HG03457 (cell line): ENCODE measurements around the gene SLC9C1.

ENCODE experiments used
- ATAC-seq: cut with Tn5 transposase; IDR thresholded peaks from one replicate; pipeline ENCODE4 v1.9.1; 2021; ENCODE audit warnings: moderate number of reproducible peaks; ENCODE audit not compliant: unreplicated experiment

The SLC9C1 gene

DNA sequence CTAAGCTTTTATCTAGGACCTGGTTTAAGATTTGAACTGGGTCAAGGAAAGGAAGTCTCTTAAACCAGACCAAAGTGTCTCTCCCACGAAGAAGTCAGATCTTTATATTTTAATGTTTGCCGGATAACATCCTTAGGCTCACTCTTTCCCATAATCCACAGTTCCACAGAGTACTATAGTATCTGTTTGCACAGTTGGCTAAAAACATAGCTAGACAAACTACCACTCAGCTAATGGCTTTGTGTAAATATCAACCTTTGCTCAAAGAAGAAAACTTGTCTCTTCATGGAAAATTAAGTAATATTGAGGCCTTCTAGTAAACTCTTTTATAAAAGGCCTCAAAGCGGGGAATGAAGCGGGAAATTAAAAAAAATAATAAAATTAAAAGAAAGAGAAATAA is 13.5 kb upstream of the SLC9C1 start:
- no peak for ATAC-seq

- no peak for ATAC-seq
Measured at GRCh38 chr3:112306825-112307224, 12.8 kb upstream of the SLC9C1 start.

- no peak for ATAC-seq
Measured at GRCh38 chr3:112304611-112305010, 10.6 kb upstream of the SLC9C1 start.

DNA sequence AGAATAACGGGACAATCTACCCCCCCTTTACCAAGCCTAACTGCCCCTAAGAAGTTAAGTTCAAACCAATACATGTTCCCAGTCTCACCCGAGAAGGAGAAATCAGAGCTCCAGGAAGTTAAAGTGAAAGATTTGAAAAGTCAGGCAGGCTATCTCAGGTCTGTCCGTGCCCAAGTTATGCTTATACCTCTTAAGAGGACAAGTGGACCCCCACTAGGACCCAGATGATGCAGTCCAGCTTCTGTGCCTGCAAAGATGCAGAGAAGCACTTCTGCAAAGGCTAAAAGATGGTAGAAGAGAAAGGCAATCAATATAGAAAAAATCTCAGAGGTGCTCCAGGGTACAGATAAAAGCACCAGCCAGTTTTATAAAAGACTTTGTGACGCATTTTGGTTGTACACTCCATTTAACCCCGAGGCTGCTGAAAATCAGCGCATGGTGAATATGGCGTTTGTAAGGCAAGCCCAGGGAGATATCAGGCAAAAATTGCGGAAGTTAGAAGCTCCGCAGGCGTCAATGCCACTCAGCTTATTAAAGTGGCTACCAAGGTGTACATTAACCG is 9.8 kb upstream of the SLC9C1 start:
- no peak for ATAC-seq

DNA sequence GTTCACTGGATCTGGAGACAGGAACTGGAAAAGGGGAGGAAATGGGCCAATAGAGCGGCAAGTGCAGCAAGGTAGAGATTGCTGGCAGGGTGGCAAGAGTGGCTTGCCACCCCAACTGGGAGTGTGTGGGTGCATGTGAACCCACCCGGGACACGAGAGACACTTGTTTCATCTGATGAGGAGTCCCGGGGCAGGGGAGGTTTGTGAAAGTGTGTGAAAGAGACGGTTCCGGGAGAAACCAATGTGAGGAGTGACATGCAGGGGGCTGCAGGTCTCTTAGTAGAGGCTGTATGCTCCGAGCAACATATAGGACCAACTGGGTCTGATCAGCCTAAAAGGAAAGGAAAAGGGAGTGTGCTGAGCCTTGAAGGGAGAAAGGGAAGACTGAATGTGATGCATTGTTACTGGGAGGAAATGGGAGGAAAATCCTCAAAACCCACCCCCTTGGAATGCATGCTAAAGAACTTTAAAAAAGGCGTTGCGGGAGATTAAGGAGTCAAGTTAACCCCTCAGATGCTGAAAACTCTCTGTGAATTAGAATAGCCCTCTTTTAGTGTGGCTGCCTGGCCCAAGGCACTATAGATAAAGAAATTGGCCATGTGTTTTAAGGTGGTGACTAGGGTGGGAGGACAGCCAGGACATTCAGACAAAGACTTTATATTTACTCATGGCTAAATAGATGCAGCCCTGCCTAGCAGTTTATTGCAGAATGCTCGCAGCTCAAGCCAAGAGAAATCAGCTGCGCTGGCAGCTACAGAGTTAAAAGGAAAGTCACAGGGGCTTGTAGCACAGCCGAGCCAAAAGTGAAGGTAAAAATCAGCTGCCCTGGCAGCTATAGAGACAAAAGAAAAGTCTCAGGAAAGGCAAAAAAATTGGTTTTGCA is 9.1 kb upstream of the SLC9C1 start:
- no peak for ATAC-seq

DNA sequence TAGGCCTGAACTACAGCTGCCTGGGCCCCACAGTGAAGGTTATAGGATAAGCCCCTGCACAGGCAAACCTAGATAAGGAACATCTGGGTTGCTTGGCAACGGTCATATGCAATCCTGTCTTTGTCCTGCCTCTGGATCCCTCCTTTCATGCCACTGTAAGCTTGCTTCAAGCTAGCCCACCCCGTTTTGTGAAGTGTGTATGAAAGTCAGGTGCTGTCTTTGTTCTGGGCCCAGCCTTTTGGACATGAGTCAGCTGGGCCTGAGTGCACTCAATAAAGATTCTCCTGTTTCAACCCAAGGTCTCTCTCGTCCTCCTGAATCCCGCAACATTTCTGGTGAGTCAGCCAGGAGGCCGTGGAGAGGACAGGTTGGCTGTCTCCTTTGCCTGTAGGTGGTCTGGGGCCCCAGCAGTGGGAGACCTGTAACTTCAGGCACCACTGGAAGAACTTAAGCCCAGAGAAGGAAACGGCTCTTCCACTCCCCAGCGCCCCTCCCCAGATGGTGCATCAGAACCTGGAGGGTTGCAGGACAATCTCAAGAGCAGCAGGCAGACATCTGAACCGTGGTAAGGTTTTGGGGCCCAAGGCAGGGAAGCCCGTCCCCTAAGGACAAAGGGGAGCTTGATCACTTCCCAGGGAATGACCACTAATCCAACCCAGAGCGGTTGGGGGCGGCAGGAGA is 8.3 kb upstream of the SLC9C1 start:
- no peak for ATAC-seq

- no peak for ATAC-seq
Measured at GRCh38 chr3:112298781-112299180, 4.8 kb upstream of the SLC9C1 start.

DNA sequence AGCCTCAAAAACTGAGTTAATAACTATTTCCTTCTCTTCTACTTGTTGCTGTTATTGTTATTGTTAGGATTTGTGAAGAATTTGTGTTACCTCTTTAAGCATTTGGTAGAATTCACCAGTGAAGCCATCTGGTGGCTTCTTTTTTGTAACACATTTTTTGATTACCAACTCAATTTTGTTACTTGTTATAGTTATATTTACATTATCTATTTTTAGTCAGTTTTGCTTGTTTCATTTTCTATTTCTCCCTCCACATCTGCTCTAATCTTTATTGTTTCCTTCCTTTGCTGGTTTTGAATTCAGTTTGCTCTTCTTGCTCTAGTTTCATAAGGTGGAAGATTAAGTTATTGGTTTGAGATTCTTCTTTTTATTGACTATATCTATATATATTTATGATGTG is 3.7 kb upstream of the SLC9C1 start:
- no peak for ATAC-seq

DNA sequence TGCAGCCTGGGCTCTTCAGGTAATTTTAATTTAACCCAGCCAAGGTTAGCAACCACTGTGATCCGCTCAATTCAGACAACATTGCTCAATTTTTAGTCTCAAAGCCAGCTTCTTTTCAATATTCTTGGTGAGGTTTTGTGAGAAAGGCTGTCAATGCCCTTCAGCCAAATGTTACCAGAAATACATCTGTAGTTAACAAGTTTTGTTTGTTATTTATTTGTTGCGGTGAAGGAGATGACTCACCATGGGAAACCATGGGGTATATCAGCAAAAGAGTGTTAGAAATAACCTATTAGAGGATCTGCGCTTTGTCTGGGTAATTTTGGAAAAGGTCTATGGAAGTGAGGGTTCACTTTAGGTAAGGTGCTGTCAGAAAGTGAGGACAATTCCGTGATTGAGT is 5.0 kb downstream of the SLC9C1 start:
- no peak for ATAC-seq

GRCh38 chr3:112280266-112280665 is 13.8 kb downstream of the SLC9C1 start:
- no peak for ATAC-seq

DNA sequence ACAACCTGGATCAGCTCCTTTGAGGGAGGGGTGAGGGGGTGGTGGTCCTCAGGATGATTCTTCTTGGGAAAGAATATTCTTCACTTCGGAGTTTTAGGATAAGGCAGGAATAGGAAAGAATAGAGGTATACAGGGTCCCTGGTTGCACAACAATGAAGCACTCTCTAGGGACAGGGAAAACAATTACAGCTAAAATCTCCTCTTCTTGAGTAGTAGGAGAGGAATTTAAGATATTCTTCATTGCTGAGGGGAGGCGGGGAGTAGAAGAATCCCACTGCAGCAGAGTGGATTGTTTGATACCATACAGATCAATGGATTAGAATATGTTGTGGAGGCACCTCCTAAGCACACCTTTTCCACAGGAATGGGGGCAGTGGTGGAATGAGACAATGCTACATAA is 20.5 kb downstream of the SLC9C1 start:
- no peak for ATAC-seq

GRCh38 chr3:112261742-112262141 is 32.3 kb downstream of the SLC9C1 start:
- ATAC-seq, result no peak

DNA sequence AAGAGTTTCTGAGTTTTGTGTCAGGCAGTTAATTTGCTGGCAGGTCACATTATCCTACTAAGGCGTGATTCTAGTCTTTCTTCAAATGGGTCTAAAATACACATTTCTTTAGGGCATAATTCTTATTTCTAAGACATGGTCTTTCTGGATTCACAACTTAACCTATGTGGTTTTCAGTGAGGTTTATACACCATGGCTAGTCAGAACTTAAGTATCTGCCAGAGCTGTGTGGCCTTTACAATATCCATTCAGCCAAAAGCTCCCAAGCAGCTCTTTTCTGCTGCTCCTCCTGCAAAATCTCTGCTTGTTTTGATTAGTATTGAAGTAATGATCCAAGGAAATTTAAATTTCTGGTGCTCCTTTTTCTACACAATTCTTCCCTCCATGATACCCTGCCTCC is 33.5 kb downstream of the SLC9C1 start:
- no peak for ATAC-seq

DNA sequence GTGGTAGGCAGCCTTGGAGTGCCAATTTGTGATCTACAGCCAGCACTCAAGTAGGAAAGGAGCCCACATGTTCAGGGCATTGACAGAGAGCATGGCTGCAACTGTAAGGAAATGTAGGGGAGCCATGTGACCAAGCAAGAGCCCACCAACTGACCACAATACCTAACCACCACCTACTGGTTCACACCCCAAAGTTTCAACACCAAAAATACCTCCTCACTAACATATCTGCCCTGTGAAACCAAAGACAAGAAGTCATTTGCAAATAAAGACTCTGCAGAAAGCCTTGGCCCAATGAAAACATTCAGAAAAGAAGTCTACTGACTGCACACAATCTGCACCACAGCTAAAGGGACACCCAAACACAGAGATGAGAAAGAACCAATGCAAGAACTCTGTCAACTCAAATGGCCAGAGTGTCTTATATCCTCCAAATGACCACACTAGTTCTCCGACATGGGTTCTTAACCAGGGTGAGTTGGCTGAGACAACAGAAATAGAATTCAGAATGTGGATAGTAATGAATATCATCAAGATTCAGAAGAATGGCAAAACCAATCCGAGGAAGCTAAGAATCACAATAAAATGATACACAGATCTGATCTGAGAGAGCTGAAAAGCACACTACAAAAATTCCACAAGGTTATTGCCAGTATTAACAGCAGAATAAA is 40.6 kb downstream of the SLC9C1 start:
- no peak for ATAC-seq

- ATAC-seq, result no peak
Measured at GRCh38 chr3:112247900-112248299, 46.1 kb downstream of the SLC9C1 start.

DNA sequence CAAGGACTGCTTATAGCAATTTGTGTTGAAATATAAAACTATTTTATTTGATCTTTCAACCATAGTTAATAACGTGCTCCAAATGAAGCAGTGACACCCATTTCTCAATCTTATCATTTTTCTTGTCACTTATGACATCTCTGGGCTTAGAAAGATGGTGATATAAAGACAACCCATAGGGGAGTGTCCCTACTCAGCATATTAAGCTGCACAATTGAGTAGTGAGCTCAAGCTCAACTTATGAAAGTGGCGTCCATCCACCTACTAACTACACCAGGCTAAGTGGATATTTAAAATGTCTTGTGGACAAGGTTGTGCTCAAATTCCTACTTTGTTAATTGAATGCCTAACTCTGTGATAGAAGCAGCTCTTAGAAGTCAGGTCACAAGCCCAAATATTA is 46.7 kb downstream of the SLC9C1 start:
- no peak for ATAC-seq

- ATAC-seq, result no peak
Measured at GRCh38 chr3:112233083-112233482, 60.9 kb downstream of the SLC9C1 start.

GRCh38 chr3:112231727-112232126 is 62.3 kb downstream of the SLC9C1 start:
- ATAC-seq, result no peak

DNA sequence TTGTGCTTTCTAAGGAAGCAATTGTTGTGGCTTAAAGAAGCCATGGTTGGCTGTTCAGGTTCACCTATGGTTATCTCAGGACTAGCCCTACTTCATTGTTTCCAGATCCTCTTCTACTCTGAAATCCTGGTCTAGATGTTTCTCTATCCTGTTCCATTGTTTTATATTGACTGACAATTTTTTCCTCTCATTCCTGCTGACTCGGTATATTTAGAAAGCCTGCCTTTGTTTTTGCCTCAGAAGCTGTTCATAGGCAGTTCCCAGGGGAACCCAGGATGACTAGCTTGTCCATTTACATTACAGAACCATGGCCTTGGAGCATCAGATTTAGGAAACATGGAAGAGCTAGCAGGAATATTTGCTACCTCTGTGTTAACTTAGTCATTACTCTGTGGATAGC is 64.0 kb downstream of the SLC9C1 start:
- no peak for ATAC-seq

GRCh38 chr3:112228786-112229185 is 65.2 kb downstream of the SLC9C1 start:
- no peak for ATAC-seq

GRCh38 chr3:112200317-112200666 is 93.7 kb downstream of the SLC9C1 start:
- ATAC-seq, result no peak
